ENCODE data around the gene UPB1. TPM values are rescaled to one million over a fixed set of nuclear protein-coding genes. Genes with fewer than 3 reads are reported as not detected.

The UPB1 gene
- total RNA-seq, 1 donor from 2014 or later: 1.3 TPM

GRCh38 chr22:24564376-24565058 lies 69.4 kb downstream of the UPB1 start:
- Mint-ChIP-seq H3K36me3 (peaks cover 23% of the 10 kb centered on the region), H3K4me3 (no peak overlapping the region), H3K4me1 (peaks cover 3% of the 10 kb centered on the region), H3K9me3 (no peaks in the 10 kb centered on the region), H3K27ac (no peak overlapping the region), H3K27me3 (ENCODE audit: low read depth) (no peaks in the 10 kb centered on the region)
- TF ChIP-seq CTCF (IDR thresholded peaks at IDR 0.05; ENCODE audit: unreplicated experiment): no peak
- DNase-seq (ENCODE audit: low spot score in 2 of 2, unreplicated experiment in 2 of 2): no peak

GRCh38 chr22:24565077-24565476 lies 69.9 kb downstream of the UPB1 start:
- no peak for TF ChIP-seq CTCF (IDR thresholded peaks at IDR 0.05; ENCODE audit: unreplicated experiment)
- no peak for DNase-seq (ENCODE audit: low spot score in 2 of 2, unreplicated experiment in 2 of 2)
- Mint-ChIP-seq H3K27me3 (ENCODE audit: low read depth) (no peaks in the 10 kb centered on the region), H3K36me3 (peaks cover 26% of the 10 kb centered on the region), H3K4me1 (peaks cover 3% of the 10 kb centered on the region), H3K27ac (no peak overlapping the region), H3K4me3 (no peak overlapping the region), H3K9me3 (no peaks in the 10 kb centered on the region)

- Mint-ChIP-seq H3K27ac (no peak overlapping the region), H3K9me3 (no peaks in the 10 kb centered on the region), H3K27me3 (ENCODE audit: low read depth) (no peaks in the 10 kb centered on the region), H3K36me3 (peaks cover 28% of the 10 kb centered on the region), H3K4me1 (peaks cover 3% of the 10 kb centered on the region), H3K4me3 (no peak overlapping the region)
- DNase-seq (ENCODE audit: low spot score in 2 of 2, unreplicated experiment in 2 of 2): no peak
- TF ChIP-seq CTCF (IDR thresholded peaks at IDR 0.05; ENCODE audit: unreplicated experiment): no peak
Observed at GRCh38 chr22:24566899-24567511, 71.9 kb downstream of the UPB1 start.

- Mint-ChIP-seq H3K36me3 (peaks cover 31% of the 10 kb centered on the region), H3K27ac (no peak overlapping the region), H3K9me3 (no peaks in the 10 kb centered on the region), H3K27me3 (ENCODE audit: low read depth) (no peaks in the 10 kb centered on the region), H3K4me1 (peaks cover 3% of the 10 kb centered on the region), H3K4me3 (no peak overlapping the region)
- no peak for DNase-seq (ENCODE audit: low spot score in 2 of 2, unreplicated experiment in 2 of 2)
- no peak for TF ChIP-seq CTCF (IDR thresholded peaks at IDR 0.05; ENCODE audit: unreplicated experiment)
Observed at GRCh38 chr22:24567668-24568067, 72.5 kb downstream of the UPB1 start.

- H3K9me3 Mint-ChIP-seq: no peaks in the 10 kb centered on the region
- H3K36me3 Mint-ChIP-seq: peaks cover 45% of the 10 kb centered on the region
- no peak for DNase-seq (ENCODE audit: low spot score in 2 of 2, unreplicated experiment in 2 of 2)
- H3K27ac Mint-ChIP-seq: no peak overlapping the region
- no peak overlapping the region for H3K4me3 Mint-ChIP-seq
- TF ChIP-seq CTCF (IDR thresholded peaks at IDR 0.05; ENCODE audit: unreplicated experiment): no peak
- no peaks in the 10 kb centered on the region for H3K27me3 Mint-ChIP-seq (ENCODE audit: low read depth)
- H3K4me1 Mint-ChIP-seq: no peaks in the 10 kb centered on the region
Observed at GRCh38 chr22:24571266-24571665, 76.1 kb downstream of the UPB1 start.

Measured in mesothelial cell of epicardium (in vitro differentiated cells).